GM12878 (cell line): ENCODE data around the gene RPS19BP1. TPM values are rescaled to one million over a fixed set of nuclear protein-coding genes. Genes with fewer than 3 reads are reported as not detected.

Experiments
- ATAC-seq: fragments of 200-7000 bp; cut with Tn5 transposase; 3 replicates; pipeline ENCODE4 v1.9.1; 2020; ENCODE audit warnings: mild to moderate bottlenecking, moderate library complexity
- BruUV-seq: library from RNA; stranded (reverse); fragments of 400-500 nt; replicated peaks from 2 replicates; lab custom pipeline; 2021; lab: Mats Ljungman, UMichigan
- CTCF ChIA-PET: fragments of 300-600 bp; sonication (Branson Sonifier 250); formaldehyde crosslinking; extraction: SDS; loops from one replicate; lab custom pipeline; 2021; ENCODE audit warnings: inconsistent platforms; lab: Yijun Ruan, JAX
- POLR2A ChIA-PET: fragments of 350-600 bp; formaldehyde crosslinking; extraction: SDS; loops from one replicate; lab custom pipeline; 2021; ENCODE audit warnings: inconsistent platforms; lab: Charles Lee
- RAD21 ChIA-PET: fragments of 300-600 bp; sonication (Branson Sonifier 250); formaldehyde crosslinking; loops from one replicate; lab custom pipeline; 2023; ENCODE audit warnings: antibody characterized with exemption; ENCODE audit not compliant: unreplicated experiment; lab: Charles Lee
- SMC1A ChIA-PET: fragments of 300-600 bp; sonication (Branson Sonifier 250); formaldehyde crosslinking; loops from one replicate; lab custom pipeline; 2023; ENCODE audit not compliant: unreplicated experiment, uncharacterized antibody; lab: Charles Lee
- DNase-seq: peaks from one replicate; pipeline ENCODE4 v3.0.0-alpha.2; 2011; ENCODE audit warnings: low read depth, low spot score
- FAIRE-seq: peaks from 3 replicates; lab custom pipeline; 2011; peaks lifted over from hg19 to GRCh38; lab: Jason Lieb, UNC
- H2AFZ ChIP-seq: 2 replicates; pipeline ENCODE4 v1.6.0; 2011; ENCODE audit warnings: low read depth, low read length, control low read depth; ENCODE audit not compliant: control insufficient read depth
- H3K27ac ChIP-seq: 2 replicates; pipeline ENCODE4 v1.5.1; 2011; ENCODE audit warnings: control low read depth; ENCODE audit not compliant: control insufficient read depth, insufficient read depth
- H3K27me3 ChIP-seq, 2 experiments: replicated peaks in 1 of 2; 2 replicates each; pipeline versions ENCODE4 v1.6.0 to v1.6.1; 2011; ENCODE audit warnings: low read length in 1 of 2; ENCODE audit not compliant: control insufficient read depth in 2 of 2, insufficient read depth in 2 of 2
- H3K36me3 ChIP-seq, 2 experiments: 2 replicates each; pipeline ENCODE4 v1.5.1; 2011; ENCODE audit warnings: low read length in 1 of 2; ENCODE audit not compliant: control insufficient read depth in 2 of 2, insufficient read depth in 2 of 2
- H3K4me1 ChIP-seq: 2 replicates; pipeline ENCODE4 v1.6.1; 2011; ENCODE audit warnings: mild to moderate bottlenecking, low read length, moderate library complexity, mixed read lengths; ENCODE audit not compliant: control insufficient read depth, insufficient read depth
- H3K4me2 ChIP-seq: 2 replicates; pipeline ENCODE4 v1.6.0; 2011; ENCODE audit warnings: control low read depth; ENCODE audit not compliant: control insufficient read depth, insufficient read depth
- H3K4me3 ChIP-seq: fragments of 200-600 bp; sonication (generic); 2 replicates; pipeline ENCODE4 v1.5.1; 2016
- H3K79me2 ChIP-seq: 2 replicates; pipeline ENCODE4 v1.6.0; 2011; ENCODE audit warnings: low read length; ENCODE audit not compliant: control insufficient read depth, insufficient read depth
- H3K9ac ChIP-seq: 2 replicates; pipeline ENCODE4 v1.8.0; 2011; ENCODE audit warnings: low read length, control low read depth, mixed read lengths; ENCODE audit not compliant: control insufficient read depth, insufficient read depth
- H3K9me3 ChIP-seq: replicated peaks from 3 replicates; pipeline ENCODE4 v1.5.1; 2011; ENCODE audit warnings: mild to moderate bottlenecking, low read length; ENCODE audit not compliant: control insufficient read depth, insufficient read depth
- H4K20me1 ChIP-seq: 2 replicates; pipeline ENCODE4 v1.6.0; 2011; ENCODE audit not compliant: control insufficient read depth, insufficient read depth
- BCL11A ChIP-seq: IDR thresholded peaks from 2 replicates; pipeline ENCODE4 v1.6.1; 2011; ENCODE audit warnings: low read depth, low read length
- BMI1 ChIP-seq: fragments of 450-650 bp; IDR thresholded peaks from 2 replicates; pipeline ENCODE4 v1.6.1; 2016; ENCODE audit warnings: mild to moderate bottlenecking, moderate library complexity, borderline replicate concordance
- CHD1 ChIP-seq: IDR thresholded peaks from 2 replicates; pipeline ENCODE4 v1.6.1; 2012; ENCODE audit warnings: low read depth, low read length, improper control_type of control experiment
- EZH2 ChIP-seq: IDR thresholded peaks from 2 replicates; pipeline ENCODE4 v1.6.1; 2012; ENCODE audit warnings: low read depth, mild to moderate bottlenecking, control low read depth, inconsistent platforms, low read length, borderline replicate concordance; ENCODE audit not compliant: control insufficient read depth
- RCOR1 ChIP-seq: conservative IDR thresholded peaks from 2 replicates; pipeline ENCODE4 v1.6.1; 2012; ENCODE audit warnings: low read depth, low read length, improper control_type of control experiment
- TCF12 ChIP-seq: IDR thresholded peaks from 2 replicates; pipeline ENCODE4 v1.6.1; 2011; ENCODE audit warnings: low read depth, mild to moderate bottlenecking, low read length
- ZNF274 ChIP-seq: IDR thresholded peaks from one replicate; pipeline ENCODE4 v1.8.0; 2011; ENCODE audit not compliant: insufficient read length, insufficient read depth
- WGBS: methylation state at CpG from one replicate; pipeline ENCODE4 v1.1.6; 2016; ENCODE audit warnings: low lambda C conversion rate; ENCODE audit not compliant: insufficient replicate concordance, insufficient coverage; ENCODE audit errors: missing lambda C conversion rate; 5-methylcytosine and 5-hydroxymethylcytosine counted together
- in situ Hi-C: fragments of 300-500 bp; cut with MboI; formaldehyde crosslinking; loops from 9 replicates; pipeline ENCODE4 v1.14.3; 2018; ENCODE audit warnings: mixed read lengths
- intact Hi-C: fragments of 100-400 bp; cut with micrococcal nuclease; formaldehyde crosslinking; loops from one replicate; pipeline ENCODE4 v1.14.2; 2022; ENCODE audit not compliant: unreplicated experiment
- polyA plus RNA-seq, 11 experiments: library from polyadenylated mRNA; depleted of rRNA in 4 of 11; unstranded in 6 of 11; stranded (reverse) in 5 of 11; fragments of >200 nt; fragmentation: Nextera tagmentation in 4 of 11; fragmentation: Illumina TruSeq in 1 of 11; extraction: Ambion mirVana in 4 of 11; extraction: Trizol in 1 of 11; gene quantifications; 1 replicate in 1 of 11; 2 replicates in 10 of 11; pipeline versions ENCODE4 v1.2.1 to v1.2.3, GENCODE V29; 2011 to 2016; ENCODE audit warnings: inconsistent platforms in 2 of 11, missing spikeins in 2 of 11, low read depth in 1 of 11
- total RNA-seq, 4 experiments: library from RNA; depleted of rRNA in 3 of 4; stranded (reverse); fragments of >200 nt in 3 of 4; fragmentation: Illumina TruSeq in 1 of 4; extraction: Trizol in 1 of 4; gene quantifications; 2 replicates each; pipeline versions ENCODE4 v1.2.1 to v1.2.3, GENCODE V29; 2013 to 2021
- TF ChIP-seq, protein P1 (sequence below): fragments of 450-650 bp; IDR thresholded peaks from 2 replicates; pipeline ENCODE4 v1.6.1; 2017; ENCODE audit warnings: borderline replicate concordance
- TF ChIP-seq, protein P2 (sequence below): fragments of 450-650 bp; IDR thresholded peaks from 2 replicates; pipeline ENCODE4 v1.6.1; 2016; ENCODE audit warnings: mild to moderate bottlenecking
- TF ChIP-seq, protein P3 (sequence below): fragments of 450-650 bp; IDR thresholded peaks from 2 replicates; pipeline ENCODE4 v1.6.1; 2016; ENCODE audit warnings: mild to moderate bottlenecking
- TF ChIP-seq, protein P4 (sequence below): fragments of 150-350 bp; IDR thresholded peaks from 2 replicates; pipeline ENCODE4 v1.6.1; 2016; ENCODE audit warnings: low read depth, low read length

The RPS19BP1 gene
- total and polyA plus RNA-seq, 10 of the 15 experiments (the other 5 are each of a cell fraction or from before 2014, with no cell fraction given), result 2.7 to 206 (median 78.6) TPM

DNA sequence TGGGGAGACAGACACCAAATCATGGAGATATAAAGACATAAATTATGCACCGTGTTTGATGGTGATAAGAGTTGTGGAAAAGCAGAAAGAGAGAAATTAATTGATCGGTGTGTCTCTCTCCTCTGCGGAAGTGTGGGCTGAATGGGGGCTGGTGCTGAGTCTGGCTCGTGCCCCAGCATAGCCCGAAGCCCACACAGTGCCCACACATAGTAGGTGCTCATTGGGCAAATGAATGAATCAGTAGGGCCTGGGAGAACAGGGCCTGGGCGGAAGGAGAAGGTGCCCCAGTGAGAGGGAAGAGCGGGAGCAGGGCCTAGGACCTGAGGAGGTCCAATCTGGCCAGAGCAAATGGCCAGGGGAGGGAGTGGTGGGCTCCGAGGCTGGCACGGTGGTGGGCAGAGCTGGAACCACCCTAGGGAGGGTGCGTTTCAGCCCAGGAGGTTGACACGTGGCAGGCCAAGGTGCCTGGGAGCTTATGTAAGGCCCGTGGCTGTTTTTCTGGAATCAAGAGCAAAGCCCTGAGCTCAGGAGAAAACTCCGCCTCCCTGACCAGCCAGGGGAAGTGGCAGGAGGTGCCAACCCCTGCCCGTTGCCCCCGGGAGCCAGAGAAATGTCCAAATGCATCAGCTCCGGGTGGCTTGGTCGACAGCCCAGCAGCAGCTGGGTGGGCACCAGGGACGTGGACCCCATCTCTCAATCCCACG is 35.9 kb upstream of the RPS19BP1 start:
- Histone ChIP-seq H4K20me1 (no peaks in the 10 kb centered on the region), H3K4me3 (no peak overlapping the region), H3K9me3 (no peaks in the 10 kb centered on the region), H3K4me1 (no peaks in the 10 kb centered on the region), H3K36me3 (no peaks in the 10 kb centered on the region), H2AFZ (no peak overlapping the region), H3K27me3 (no peaks in the 10 kb centered on the region; a peak in 1 of 4 replicates), H3K9ac (no peak overlapping the region), H3K27ac (no peak overlapping the region), H3K79me2 (no peaks in the 10 kb centered on the region), H3K4me2 (no peak overlapping the region)
- DNase-seq, result no peak
- no peak for TF ChIP-seq RCOR1
- TF ChIP-seq, protein P1, sequence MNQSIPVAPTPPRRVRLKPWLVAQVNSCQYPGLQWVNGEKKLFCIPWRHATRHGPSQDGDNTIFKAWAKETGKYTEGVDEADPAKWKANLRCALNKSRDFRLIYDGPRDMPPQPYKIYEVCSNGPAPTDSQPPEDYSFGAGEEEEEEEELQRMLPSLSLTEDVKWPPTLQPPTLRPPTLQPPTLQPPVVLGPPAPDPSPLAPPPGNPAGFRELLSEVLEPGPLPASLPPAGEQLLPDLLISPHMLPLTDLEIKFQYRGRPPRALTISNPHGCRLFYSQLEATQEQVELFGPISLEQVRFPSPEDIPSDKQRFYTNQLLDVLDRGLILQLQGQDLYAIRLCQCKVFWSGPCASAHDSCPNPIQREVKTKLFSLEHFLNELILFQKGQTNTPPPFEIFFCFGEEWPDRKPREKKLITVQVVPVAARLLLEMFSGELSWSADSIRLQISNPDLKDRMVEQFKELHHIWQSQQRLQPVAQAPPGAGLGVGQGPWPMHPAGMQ, result no peak
- no peak for TF ChIP-seq BMI1
- TF ChIP-seq, protein P2, sequence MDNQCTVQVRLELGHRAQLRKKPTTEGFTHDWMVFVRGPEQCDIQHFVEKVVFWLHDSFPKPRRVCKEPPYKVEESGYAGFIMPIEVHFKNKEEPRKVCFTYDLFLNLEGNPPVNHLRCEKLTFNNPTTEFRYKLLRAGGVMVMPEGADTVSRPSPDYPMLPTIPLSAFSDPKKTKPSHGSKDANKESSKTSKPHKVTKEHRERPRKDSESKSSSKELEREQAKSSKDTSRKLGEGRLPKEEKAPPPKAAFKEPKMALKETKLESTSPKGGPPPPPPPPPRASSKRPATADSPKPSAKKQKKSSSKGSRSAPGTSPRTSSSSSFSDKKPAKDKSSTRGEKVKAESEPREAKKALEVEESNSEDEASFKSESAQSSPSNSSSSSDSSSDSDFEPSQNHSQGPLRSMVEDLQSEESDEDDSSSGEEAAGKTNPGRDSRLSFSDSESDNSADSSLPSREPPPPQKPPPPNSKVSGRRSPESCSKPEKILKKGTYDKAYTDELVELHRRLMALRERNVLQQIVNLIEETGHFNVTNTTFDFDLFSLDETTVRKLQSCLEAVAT, result no peak
- TF ChIP-seq, protein P3, sequence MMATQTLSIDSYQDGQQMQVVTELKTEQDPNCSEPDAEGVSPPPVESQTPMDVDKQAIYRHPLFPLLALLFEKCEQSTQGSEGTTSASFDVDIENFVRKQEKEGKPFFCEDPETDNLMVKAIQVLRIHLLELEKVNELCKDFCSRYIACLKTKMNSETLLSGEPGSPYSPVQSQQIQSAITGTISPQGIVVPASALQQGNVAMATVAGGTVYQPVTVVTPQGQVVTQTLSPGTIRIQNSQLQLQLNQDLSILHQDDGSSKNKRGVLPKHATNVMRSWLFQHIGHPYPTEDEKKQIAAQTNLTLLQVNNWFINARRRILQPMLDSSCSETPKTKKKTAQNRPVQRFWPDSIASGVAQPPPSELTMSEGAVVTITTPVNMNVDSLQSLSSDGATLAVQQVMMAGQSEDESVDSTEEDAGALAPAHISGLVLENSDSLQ, result no peak
- TF ChIP-seq BCL11A, result no peak
- no peak for TF ChIP-seq CHD1
- no peak for TF ChIP-seq TCF12
- no peak for TF ChIP-seq EZH2
- TF ChIP-seq ZNF274, result no peak
- TF ChIP-seq, protein P4, sequence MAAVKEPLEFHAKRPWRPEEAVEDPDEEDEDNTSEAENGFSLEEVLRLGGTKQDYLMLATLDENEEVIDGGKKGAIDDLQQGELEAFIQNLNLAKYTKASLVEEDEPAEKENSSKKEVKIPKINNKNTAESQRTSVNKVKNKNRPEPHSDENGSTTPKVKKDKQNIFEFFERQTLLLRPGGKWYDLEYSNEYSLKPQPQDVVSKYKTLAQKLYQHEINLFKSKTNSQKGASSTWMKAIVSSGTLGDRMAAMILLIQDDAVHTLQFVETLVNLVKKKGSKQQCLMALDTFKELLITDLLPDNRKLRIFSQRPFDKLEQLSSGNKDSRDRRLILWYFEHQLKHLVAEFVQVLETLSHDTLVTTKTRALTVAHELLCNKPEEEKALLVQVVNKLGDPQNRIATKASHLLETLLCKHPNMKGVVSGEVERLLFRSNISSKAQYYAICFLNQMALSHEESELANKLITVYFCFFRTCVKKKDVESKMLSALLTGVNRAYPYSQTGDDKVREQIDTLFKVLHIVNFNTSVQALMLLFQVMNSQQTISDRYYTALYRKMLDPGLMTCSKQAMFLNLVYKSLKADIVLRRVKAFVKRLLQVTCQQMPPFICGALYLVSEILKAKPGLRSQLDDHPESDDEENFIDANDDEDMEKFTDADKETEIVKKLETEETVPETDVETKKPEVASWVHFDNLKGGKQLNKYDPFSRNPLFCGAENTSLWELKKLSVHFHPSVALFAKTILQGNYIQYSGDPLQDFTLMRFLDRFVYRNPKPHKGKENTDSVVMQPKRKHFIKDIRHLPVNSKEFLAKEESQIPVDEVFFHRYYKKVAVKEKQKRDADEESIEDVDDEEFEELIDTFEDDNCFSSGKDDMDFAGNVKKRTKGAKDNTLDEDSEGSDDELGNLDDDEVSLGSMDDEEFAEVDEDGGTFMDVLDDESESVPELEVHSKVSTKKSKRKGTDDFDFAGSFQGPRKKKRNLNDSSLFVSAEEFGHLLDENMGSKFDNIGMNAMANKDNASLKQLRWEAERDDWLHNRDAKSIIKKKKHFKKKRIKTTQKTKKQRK, result no peak
- FAIRE-seq, result peak; percentile 18
- 26% methylated on average over 19 of the region's 19 CpGs for WGBS
- ChIA-PET RAD21 (no interaction called here), CTCF (no interaction called here), SMC1A (no interaction called here), POLR2A (interaction anchor here (0.7 kb wide), 1 partner anchor 364 kb away, joined by 3 read pairs; no protein-coding TSS in a partner anchor)
- intact Hi-C loops (no loop called here), in situ Hi-C loops (no loop called here)
- no TSS peak for BruUV-seq
- ATAC-seq, result no peak
